GM15510 (cell line): ENCODE data around the gene XDH.

Experiments
- POLR2A ChIP-seq: IDR thresholded peaks from 3 replicates; pipeline ENCODE4 v1.6.1; 2011; ENCODE audit warnings: borderline replicate concordance; ENCODE audit not compliant: insufficient read length; ENCODE audit errors: extremely low read depth

XDH gene

GRCh38 chr2:31413862-31414550 is 536 bp downstream of the XDH start:
- no peak for TF ChIP-seq POLR2A

GRCh38 chr2:31413025-31413424 is 1.5 kb downstream of the XDH start:
- TF ChIP-seq POLR2A: no peak

GRCh38 chr2:31411771-31412170 is 2.8 kb downstream of the XDH start:
- no peak for TF ChIP-seq POLR2A

DNA sequence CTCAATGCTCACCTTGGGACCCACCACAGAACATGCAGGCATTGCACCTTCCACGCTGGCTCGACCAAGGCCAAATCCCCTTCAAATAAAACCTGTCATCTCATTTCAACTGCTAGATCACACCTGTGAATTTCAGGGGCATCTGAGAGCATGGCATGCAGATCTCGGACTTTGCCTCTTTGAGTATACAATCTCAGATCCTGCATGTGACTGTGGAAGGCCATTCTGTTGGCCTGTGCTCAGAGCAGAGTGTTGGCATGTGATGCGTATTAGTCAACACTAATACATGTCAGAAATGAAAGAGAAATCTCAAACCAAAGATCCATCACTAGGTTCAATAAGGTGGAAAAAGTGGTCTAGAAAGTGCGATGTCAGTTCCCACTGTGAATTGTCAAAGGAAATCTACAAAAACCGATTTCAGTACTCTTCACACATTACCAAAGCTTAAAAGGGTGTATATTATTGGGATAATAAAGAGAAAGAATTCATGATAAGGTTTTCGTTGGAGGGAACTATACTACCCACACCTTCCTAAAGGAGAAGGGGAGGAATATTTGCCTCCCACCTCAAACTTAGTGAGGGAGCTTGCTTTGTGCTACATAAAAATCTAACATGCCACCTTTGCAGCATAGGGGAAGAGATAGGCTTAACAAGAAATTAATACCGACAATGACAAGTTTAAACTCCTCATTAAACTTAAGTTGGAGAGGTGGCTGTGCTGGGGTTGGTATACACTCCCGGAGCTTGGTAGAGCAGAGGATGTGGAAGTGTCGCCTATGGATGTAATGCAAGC is 7.8 kb downstream of the XDH start:
- no peak for TF ChIP-seq POLR2A

GRCh38 chr2:31404827-31405226 is 9.7 kb downstream of the XDH start:
- TF ChIP-seq POLR2A: no peak

DNA sequence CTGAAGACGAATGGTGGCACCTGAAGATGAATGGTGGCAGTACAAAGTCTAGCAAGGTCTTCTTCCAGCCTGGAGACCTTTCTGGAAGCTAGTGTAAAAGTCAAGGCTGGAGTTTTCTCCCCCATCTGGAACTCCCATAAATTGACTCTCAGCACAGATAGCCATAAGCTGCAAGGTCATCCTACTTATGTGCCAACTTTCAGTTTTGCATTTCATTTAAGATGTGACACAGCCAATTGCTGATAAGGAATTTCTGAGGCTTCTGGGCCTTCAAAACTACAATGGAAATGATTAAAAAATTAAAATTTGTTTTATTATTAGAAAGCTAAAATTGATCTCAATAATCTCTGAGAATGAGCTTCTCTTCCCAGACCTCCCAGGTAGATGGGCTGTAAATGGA is 10.2 kb downstream of the XDH start:
- no peak for TF ChIP-seq POLR2A

DNA sequence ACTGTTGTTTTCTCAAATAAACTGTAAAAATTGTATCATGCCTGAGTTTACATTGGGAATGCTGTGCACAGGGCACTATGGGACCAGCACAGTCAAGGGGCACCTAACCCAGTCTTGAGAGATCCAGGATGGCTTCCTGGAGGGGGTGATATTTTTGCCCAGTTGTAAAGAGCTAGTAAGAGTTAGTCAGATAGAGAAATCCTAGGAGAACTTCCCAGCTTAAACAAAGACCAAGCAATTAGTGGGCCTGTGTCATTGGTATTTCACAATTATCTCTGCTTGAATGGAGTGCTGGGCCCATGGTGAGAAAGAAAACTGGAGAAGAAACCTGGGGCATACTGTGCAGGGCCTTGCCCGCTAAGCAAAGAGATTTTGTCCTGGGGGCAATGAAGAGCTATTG is 12.2 kb downstream of the XDH start:
- TF ChIP-seq POLR2A: no peak

- TF ChIP-seq POLR2A: no peak
Measured at GRCh38 chr2:31401580-31401979, 13.0 kb downstream of the XDH start.

DNA sequence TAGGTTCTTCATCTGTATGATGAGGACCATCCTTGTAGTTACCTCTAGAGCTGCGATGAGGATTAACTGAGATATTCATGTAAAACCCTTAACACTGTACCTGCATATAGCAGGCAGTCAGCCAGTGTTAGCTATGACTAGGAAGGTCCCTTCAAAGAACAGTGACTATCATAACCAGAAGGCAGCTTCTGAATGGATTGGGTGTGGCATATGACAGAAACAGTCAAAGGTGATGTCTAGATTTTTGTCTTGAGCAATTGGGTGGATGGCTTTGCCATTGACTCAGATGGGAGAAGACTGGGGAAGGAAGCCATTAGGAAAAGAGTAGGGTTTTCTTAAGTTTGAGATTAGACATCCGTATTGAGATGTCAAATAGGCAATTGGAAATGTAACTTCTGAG is 15.7 kb downstream of the XDH start:
- no peak for TF ChIP-seq POLR2A

GRCh38 chr2:31397094-31397493 is 17.4 kb downstream of the XDH start:
- TF ChIP-seq POLR2A: no peak

DNA sequence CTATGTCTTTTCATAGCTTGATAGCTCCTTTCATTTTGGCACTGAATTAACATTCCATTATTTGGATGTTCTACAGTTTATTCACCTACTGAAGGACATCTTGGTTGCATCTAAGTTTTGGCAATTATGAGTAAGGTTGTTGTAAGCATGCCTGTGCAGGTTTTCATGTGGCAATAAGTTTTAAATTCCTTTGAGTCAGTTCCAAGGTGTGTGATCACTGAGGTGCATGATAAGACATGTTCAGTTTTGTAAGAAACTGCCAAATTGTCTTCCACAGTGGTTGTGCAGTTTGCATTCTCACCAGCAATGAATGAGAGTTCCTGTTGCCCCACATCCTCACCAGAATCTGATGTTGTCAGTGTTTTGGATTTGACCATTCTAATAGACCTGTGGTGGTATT is 24.2 kb downstream of the XDH start:
- no peak for TF ChIP-seq POLR2A

DNA sequence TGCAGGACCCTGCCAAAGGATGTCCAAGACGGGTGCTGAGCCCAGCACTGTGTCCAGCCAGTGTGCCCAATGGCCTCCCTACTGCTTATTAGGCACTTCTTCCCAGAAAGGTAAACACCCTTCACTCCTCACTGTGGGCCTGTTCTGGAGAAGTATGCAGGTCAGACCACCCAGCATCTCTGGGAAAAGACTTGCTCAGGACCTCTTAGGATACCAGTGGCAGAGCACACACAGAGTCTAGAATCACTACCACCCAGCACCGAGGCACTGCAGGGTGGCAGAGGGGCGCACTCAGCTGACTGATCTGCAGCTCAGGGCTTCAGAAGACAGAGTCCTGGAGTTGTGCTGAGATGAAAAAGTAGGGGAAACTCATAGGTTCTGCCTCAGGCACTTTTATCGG is 25.8 kb downstream of the XDH start:
- TF ChIP-seq POLR2A: no peak

GRCh38 chr2:31387850-31388249 is 26.7 kb downstream of the XDH start:
- TF ChIP-seq POLR2A: no peak

DNA sequence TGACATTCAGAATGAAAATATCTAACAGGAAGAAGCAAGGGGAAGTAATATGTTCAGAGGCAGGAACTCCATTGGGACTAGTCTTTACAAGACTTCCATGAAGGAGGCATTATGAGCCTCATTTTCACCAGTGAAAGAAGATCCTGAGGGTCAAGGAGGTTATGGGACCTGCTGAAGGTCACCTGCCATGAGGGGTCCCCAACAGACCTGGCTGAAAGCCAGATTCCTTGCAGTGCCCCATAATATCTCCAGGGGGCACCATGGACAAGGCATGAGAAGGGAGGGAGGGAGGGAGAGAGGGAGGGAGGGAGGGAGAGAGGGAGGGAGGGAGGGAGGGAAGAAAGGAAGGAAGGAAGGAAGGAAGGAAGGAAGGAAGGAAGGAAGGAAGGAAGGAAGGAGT is 27.9 kb downstream of the XDH start:
- no peak for TF ChIP-seq POLR2A

GRCh38 chr2:31386172-31386571 is 28.4 kb downstream of the XDH start:
- TF ChIP-seq POLR2A: no peak

DNA sequence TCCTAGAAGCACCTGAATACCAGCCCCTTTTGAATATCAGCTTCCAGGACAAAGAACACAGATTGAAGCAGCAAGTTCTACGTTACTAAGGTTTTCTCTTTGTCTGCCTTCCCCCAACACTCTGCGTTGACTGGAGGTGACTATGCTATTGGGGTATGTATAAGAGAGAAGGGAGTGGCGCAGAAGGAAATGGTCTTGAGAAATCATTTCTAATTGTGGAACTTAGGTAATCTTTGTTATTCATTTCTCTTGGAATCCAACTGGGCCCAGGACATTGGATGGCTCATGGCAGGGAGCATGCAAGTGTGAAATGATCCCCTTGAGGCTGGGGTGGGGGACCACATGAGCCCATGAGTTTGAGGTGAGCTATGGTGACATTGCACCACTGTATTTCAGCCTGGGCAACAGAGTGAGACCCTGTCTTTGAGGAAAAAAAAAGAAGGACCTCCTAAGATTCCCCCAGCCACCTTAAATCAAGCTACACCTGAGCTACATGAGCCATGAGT is 29.7 kb downstream of the XDH start:
- TF ChIP-seq POLR2A: no peak
